Effector memory CD4-positive, alpha-beta T cell (primary cell): ENCODE measurements around the gene TRMT1L.

Experiments
- DNase-seq, 3 donors: peaks; one replicate each; pipeline ENCODE4 v3.0.0-alpha.2; 2020
- H3K27ac ChIP-seq: 2 replicates; pipeline ENCODE4 v1.7.0; 2013; ENCODE audit warnings: mild to moderate bottlenecking, low read length, moderate library complexity; ENCODE audit not compliant: insufficient read depth, poor library complexity, severe bottlenecking
- H3K27me3 ChIP-seq: replicated peaks from 2 replicates; pipeline ENCODE4 v1.7.0; 2013; ENCODE audit warnings: mild to moderate bottlenecking, low read length; ENCODE audit not compliant: insufficient read depth, control insufficient read depth, poor library complexity, severe bottlenecking
- H3K36me3 ChIP-seq: 2 replicates; pipeline ENCODE4 v1.7.0; 2013; ENCODE audit warnings: mild to moderate bottlenecking, low read length, moderate library complexity; ENCODE audit not compliant: control insufficient read depth, insufficient read depth
- H3K4me1 ChIP-seq: 2 replicates; pipeline ENCODE4 v1.7.0; 2013; ENCODE audit warnings: low read length, mild to moderate bottlenecking; ENCODE audit not compliant: control insufficient read depth, insufficient read depth, poor library complexity, severe bottlenecking
- H3K4me3 ChIP-seq: 2 replicates; pipeline ENCODE4 v1.7.0; 2013; ENCODE audit warnings: low read length, low read depth, mild to moderate bottlenecking; ENCODE audit not compliant: insufficient read depth, poor library complexity, severe bottlenecking
- H3K9me3 ChIP-seq: 2 replicates; pipeline ENCODE4 v1.7.0; 2013; ENCODE audit warnings: mild to moderate bottlenecking, low read length, moderate library complexity; ENCODE audit not compliant: control insufficient read depth

TRMT1L gene

DNA sequence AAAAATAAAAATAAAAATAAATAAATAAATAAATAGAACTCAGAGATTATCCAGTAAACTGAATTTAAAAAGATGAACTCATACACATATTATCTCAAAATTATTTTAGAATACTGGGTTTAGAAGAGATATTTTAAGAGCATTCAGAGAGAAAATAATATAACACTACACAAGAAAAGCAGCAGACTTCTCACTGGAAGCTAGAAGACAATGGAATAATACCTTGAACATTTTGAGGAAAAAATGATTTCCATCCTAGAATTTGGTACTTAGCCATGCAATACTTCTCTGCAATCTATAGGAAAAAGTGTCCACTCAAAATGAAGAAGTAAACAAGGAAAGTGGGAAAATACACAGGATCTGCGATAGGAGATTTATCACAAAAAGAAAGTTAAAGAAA, 24.2 kb downstream of the TRMT1L start:
- H3K36me3 ChIP-seq: peaks cover 13% of the 10 kb centered on the region
- no peak overlapping the region for H3K27ac ChIP-seq
- no peaks in the 10 kb centered on the region for H3K27me3 ChIP-seq
- no peaks in the 10 kb centered on the region for H3K9me3 ChIP-seq
- no peaks in the 10 kb centered on the region for H3K4me1 ChIP-seq
- no peak overlapping the region for H3K4me3 ChIP-seq
- DNase-seq: no peak

- no peak for DNase-seq
- H3K36me3 ChIP-seq: peaks cover 27% of the 10 kb centered on the region
Observed at GRCh38 chr1:185129708-185130107, 27.0 kb downstream of the TRMT1L start.

DNA sequence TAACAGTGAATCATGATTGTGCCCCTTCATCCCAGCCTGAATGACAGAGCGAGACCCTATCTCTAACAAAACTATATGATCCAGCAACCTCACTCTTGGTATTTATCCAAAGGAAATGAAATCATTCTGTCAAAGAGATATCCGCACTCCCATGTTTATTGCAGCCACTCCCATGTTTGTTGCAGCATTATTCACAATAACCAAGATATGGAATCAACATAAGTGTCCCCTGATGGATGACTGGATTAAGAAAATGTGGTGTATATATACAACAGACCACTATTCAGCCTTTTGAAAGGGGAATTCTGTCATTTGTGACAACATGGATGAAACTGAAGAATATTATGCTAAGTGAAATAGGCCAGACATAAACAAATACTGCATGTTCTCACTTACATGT, 44.4 kb downstream of the TRMT1L start:
- no peaks in the 10 kb centered on the region for H3K36me3 ChIP-seq
- DNase-seq: no peak
- H3K4me3 ChIP-seq: no peak overlapping the region
- no peaks in the 10 kb centered on the region for H3K4me1 ChIP-seq
- H3K27ac ChIP-seq: no peak overlapping the region
- H3K27me3 ChIP-seq: no peaks in the 10 kb centered on the region
- H3K9me3 ChIP-seq: peaks cover 5% of the 10 kb centered on the region

More at GRCh38 chr1:185129708-185130107, 27.0 kb downstream of the TRMT1L start:
- Histone ChIP-seq H3K4me3 (no peak overlapping the region), H3K27me3 (no peaks in the 10 kb centered on the region), H3K4me1 (no peaks in the 10 kb centered on the region), H3K9me3 (no peaks in the 10 kb centered on the region), H3K27ac (no peak overlapping the region)

DNA sequence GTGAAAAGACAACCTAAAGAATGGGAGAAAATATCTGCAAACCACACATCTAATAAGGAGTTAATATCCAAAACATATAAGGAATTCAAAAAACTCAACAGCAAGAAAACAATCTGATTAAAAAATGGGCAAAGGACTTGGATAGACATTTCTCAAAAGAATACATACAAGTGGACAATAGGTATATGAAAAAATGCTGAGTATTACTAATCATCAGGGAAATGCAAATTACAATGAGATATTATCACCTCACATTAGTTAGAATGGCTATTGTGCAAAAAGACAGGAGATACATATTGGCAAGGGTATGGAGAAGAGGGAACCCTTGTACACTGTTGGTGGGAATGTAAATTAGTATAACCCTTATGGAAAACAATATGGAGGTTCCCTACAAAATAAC, 44.9 kb downstream of the TRMT1L start:
- Histone ChIP-seq H3K27ac (no peak overlapping the region), H3K4me1 (no peaks in the 10 kb centered on the region), H3K36me3 (no peaks in the 10 kb centered on the region), H3K9me3 (peaks cover 5% of the 10 kb centered on the region), H3K4me3 (no peak overlapping the region), H3K27me3 (no peaks in the 10 kb centered on the region)
- no peak for DNase-seq

DNA sequence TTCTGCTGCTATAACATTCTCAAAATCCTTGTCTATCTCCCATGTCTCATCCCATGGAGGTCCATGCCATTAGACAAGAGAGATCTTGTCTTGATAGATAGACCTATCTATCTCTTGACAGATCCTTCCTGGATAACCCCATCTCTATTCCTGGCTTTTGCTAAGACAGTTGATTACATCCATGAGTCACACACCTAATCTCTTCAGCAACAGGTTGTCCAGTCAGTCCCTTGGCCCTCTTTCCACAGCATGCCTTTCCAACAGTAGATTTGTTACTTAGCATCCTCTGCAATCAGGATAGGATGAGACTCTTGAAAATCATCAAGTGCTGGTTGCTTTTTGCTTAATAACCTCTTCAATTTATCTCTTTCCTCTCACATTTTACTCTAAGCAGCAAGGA, 46.6 kb downstream of the TRMT1L start:
- Histone ChIP-seq H3K27me3 (no peaks in the 10 kb centered on the region), H3K36me3 (no peaks in the 10 kb centered on the region), H3K27ac (no peak overlapping the region), H3K9me3 (peaks cover 5% of the 10 kb centered on the region), H3K4me1 (no peaks in the 10 kb centered on the region), H3K4me3 (no peak overlapping the region)
- DNase-seq: no peak

DNA sequence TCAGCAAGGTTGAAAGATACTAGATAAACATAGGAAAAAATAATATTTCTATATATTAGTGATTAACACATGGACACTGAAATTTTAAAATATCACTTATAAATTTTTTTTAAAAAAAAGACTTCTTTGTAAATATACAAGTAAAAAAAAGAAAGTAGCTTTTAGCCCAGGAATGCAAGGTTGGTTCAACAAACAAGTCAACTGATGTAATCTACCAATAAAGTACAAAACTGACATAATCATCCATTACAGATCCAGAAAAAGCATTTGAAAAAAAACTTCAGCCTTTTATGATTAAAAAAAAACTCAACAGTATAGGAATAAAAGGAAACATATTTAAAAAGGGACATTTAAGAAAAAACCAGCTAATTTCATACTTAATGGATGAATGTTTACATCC, 48.4 kb downstream of the TRMT1L start:
- Histone ChIP-seq H3K27me3 (no peaks in the 10 kb centered on the region), H3K4me3 (no peak overlapping the region), H3K9me3 (peaks cover 5% of the 10 kb centered on the region), H3K36me3 (no peaks in the 10 kb centered on the region), H3K27ac (no peak overlapping the region), H3K4me1 (no peaks in the 10 kb centered on the region)
- no peak for DNase-seq

DNA sequence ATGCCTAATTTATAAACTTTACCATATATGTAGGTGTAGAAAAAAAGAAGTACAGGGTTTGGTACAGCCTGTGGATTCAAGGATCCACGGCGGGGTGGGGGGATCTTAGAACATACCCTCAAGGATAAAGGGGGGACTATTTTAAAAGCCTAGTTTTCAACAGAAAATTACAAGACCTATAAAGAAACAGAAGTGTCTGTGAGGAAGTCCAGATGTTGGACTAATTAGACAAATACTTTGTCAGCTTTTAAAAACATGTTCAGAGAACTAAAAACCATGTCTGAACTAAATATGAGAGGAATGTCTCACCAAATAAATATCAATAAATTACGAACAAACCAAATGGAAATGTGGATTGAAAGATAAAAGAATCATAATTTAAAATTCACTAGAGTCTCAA, 51.6 kb downstream of the TRMT1L start:
- no peaks in the 10 kb centered on the region for H3K27me3 ChIP-seq
- H3K9me3 ChIP-seq: peaks cover 5% of the 10 kb centered on the region
- H3K36me3 ChIP-seq: no peaks in the 10 kb centered on the region
- no peak overlapping the region for H3K27ac ChIP-seq
- no peaks in the 10 kb centered on the region for H3K4me1 ChIP-seq
- no peak for DNase-seq
- no peak overlapping the region for H3K4me3 ChIP-seq

DNA sequence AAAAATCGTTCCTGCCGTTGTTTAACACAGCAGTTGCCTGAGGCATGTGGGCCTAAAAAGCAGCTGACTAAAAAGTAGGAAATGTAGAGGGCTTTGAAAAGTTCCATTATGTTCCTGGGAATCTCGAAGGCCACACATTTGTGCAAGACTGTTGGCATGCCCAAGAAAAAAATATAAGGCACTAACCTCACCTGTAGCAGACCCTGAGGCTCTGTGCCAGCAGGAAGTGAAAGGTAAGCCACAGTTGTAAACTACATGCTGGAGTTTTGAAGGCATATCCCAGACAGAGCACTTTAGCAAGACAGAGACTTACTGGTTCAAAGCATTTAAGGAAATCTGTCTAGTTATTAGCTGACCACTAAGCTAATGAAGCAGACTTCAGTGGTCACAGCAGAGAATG, 52.7 kb downstream of the TRMT1L start:
- Histone ChIP-seq H3K27ac (no peak overlapping the region), H3K9me3 (peaks cover 5% of the 10 kb centered on the region), H3K36me3 (no peaks in the 10 kb centered on the region), H3K4me1 (no peaks in the 10 kb centered on the region), H3K27me3 (no peaks in the 10 kb centered on the region), H3K4me3 (no peak overlapping the region)
- DNase-seq: no peak

DNA sequence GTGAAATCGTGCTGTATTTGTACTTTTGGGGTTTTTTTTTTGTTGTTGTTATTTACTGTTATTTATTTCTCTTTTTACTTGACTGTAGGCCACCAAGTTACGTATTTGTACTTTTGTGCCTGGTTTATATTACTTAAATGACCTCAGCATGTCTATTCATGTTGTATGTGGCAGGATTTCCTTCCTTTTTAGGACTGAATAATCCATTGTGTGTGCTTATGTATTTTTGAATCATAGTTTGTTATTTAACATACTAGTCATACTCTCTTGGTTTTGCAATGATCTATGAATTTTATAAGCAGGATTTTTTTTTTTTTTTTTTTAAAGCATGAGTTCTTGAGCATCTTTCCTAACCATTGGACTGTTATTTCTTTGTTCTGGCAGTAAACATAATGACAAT, 60.2 kb downstream of the TRMT1L start:
- Histone ChIP-seq H3K27ac (no peak overlapping the region), H3K4me3 (no peak overlapping the region), H3K4me1 (no peaks in the 10 kb centered on the region), H3K27me3 (no peaks in the 10 kb centered on the region), H3K9me3 (no peaks in the 10 kb centered on the region), H3K36me3 (peaks cover 34% of the 10 kb centered on the region)
- no peak for DNase-seq

DNA sequence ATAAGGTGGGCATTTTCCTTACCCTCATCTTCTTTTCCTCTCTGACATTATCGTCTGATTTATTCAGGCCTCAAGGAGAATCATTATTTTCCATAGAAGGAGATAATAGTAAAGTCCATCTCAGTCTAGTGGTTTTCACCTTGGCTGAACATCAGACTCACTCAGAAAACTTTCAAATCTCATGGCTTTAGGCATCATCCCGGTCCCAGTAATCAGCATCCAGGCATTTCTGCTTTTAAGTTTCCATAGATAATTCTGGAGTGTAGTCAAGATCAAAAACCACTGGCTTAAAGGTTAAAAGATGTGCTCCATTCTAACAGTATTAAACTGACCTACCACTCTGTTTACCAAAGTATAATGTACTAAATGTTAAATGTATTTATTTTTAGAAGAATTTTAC, 62.0 kb downstream of the TRMT1L start:
- Histone ChIP-seq H3K27me3 (no peaks in the 10 kb centered on the region), H3K4me1 (no peaks in the 10 kb centered on the region), H3K4me3 (no peak overlapping the region), H3K27ac (no peak overlapping the region), H3K36me3 (peaks cover 34% of the 10 kb centered on the region), H3K9me3 (no peaks in the 10 kb centered on the region)
- no peak for DNase-seq

- Histone ChIP-seq H3K27ac (no peak overlapping the region), H3K9me3 (no peaks in the 10 kb centered on the region), H3K4me3 (no peak overlapping the region), H3K27me3 (no peaks in the 10 kb centered on the region), H3K36me3 (peaks cover 30% of the 10 kb centered on the region), H3K4me1 (no peaks in the 10 kb centered on the region)
- no peak for DNase-seq
Observed at GRCh38 chr1:185091480-185091879, 65.3 kb downstream of the TRMT1L start.
